Endothelial cell of umbilical vein (primary cell): ENCODE data around the gene BIRC6. TPM values are rescaled to one million over a fixed set of nuclear protein-coding genes. Genes with fewer than 3 reads are reported as not detected.

Experiments
- BruUV-seq: library from RNA; stranded (reverse); fragments of 400-500 nt; replicated peaks from 2 replicates; lab custom pipeline; 2021; lab: Mats Ljungman, UMichigan
- CTCF ChIA-PET: fragments of 300-600, 350-600 bp; sonication (Branson Sonifier 250); formaldehyde crosslinking; loops from one replicate; lab custom pipeline; 2021; ENCODE audit warnings: antibody characterized with exemption, inconsistent platforms; lab: Charles Lee
- POLR2A ChIA-PET: fragments of 300-600, 350-600 bp; sonication (Branson Sonifier 250); formaldehyde crosslinking; loops from one replicate; lab custom pipeline; 2021; ENCODE audit warnings: antibody characterized with exemption, inconsistent platforms; lab: Charles Lee
- DNase-seq: peaks from one replicate; pipeline ENCODE4 v3.0.0-alpha.2; 2011; ENCODE audit warnings: low read depth, low spot score
- FAIRE-seq: peaks from 2 replicates; lab custom pipeline; 2011; peaks lifted over from hg19 to GRCh38; lab: Jason Lieb, UNC
- H2AFZ ChIP-seq: 2 replicates; pipeline ENCODE4 v1.6.0; 2012; ENCODE audit warnings: low read depth, low read length, control low read depth, inconsistent platforms
- H3K27ac ChIP-seq: 2 replicates; pipeline ENCODE4 v1.5.1; 2011; ENCODE audit warnings: low read depth, mild to moderate bottlenecking, control low read depth, low read length, moderate library complexity; ENCODE audit not compliant: insufficient read depth
- H3K27me3 ChIP-seq, 2 experiments: 2 replicates each; pipeline versions ENCODE4 v1.6.0 to v1.6.1; 2011; ENCODE audit warnings: low read length in 2 of 2, mixed read lengths in 1 of 2; ENCODE audit not compliant: control insufficient read depth in 2 of 2, insufficient read depth in 2 of 2
- H3K36me3 ChIP-seq, 2 experiments: 2 replicates in 1 of 2; 3 replicates in 1 of 2; pipeline ENCODE4 v1.5.1; 2011; ENCODE audit warnings: low read length in 2 of 2, mild to moderate bottlenecking in 1 of 2, moderate library complexity in 1 of 2; ENCODE audit not compliant: control insufficient read depth in 2 of 2, insufficient read depth in 2 of 2; ENCODE audit errors: extremely low read depth in 1 of 2
- H3K4me1 ChIP-seq: 3 replicates; pipeline ENCODE4 v1.5.1; 2011; ENCODE audit warnings: mild to moderate bottlenecking, low read length; ENCODE audit not compliant: control insufficient read depth, insufficient read depth; ENCODE audit errors: extremely low read depth
- H3K4me2 ChIP-seq: 2 replicates; pipeline ENCODE4 v1.6.1; 2011; ENCODE audit warnings: low read length, control low read depth, mixed read lengths; ENCODE audit not compliant: insufficient read depth
- H3K4me3 ChIP-seq, 3 experiments: fragments of 200-600 bp in 1 of 3; sonication (generic), shearing (Covaris generic) in 1 of 3; replicated peaks in 1 of 3; 2 replicates each; pipeline ENCODE4 v1.5.1; 2011 to 2016; ENCODE audit warnings: control low read depth in 3 of 3, low read length in 3 of 3, mild to moderate bottlenecking in 2 of 3, inconsistent platforms in 1 of 3, low read depth in 1 of 3, moderate library complexity in 1 of 3; ENCODE audit not compliant: insufficient read depth in 1 of 3
- H3K79me2 ChIP-seq: 2 replicates; pipeline ENCODE4 v1.6.0; 2012; ENCODE audit warnings: low read length, inconsistent platforms; ENCODE audit not compliant: control insufficient read depth, insufficient read depth
- H3K9ac ChIP-seq: replicated peaks from 2 replicates; pipeline ENCODE3; 2011; ENCODE audit warnings: low read length, control low read depth; ENCODE audit not compliant: insufficient read depth; ENCODE audit errors: extremely low read depth
- H3K9me1 ChIP-seq: replicated peaks from 3 replicates; pipeline ENCODE4 v1.6.0; 2011; ENCODE audit warnings: mild to moderate bottlenecking, low read length; ENCODE audit not compliant: control insufficient read depth, insufficient read depth; ENCODE audit errors: extremely low read depth
- H3K9me3 ChIP-seq: replicated peaks from 2 replicates; pipeline ENCODE4 v1.5.1; 2012; ENCODE audit warnings: low read length, inconsistent platforms; ENCODE audit not compliant: control insufficient read depth, insufficient read depth
- H4K20me1 ChIP-seq: replicated peaks from 2 replicates; pipeline ENCODE3; 2011; ENCODE audit warnings: mild to moderate bottlenecking, low read length; ENCODE audit not compliant: control insufficient read depth, insufficient read depth; ENCODE audit errors: extremely low read depth
- EZH2 ChIP-seq: IDR thresholded peaks from 2 replicates; pipeline ENCODE4 v1.6.1; 2012; ENCODE audit warnings: borderline replicate concordance, low read depth, mild to moderate bottlenecking, moderate library complexity, low read length, inconsistent platforms; ENCODE audit not compliant: severe bottlenecking
- FOS ChIP-seq: IDR thresholded peaks from 2 replicates; pipeline ENCODE4 v1.6.1; 2011; ENCODE audit warnings: mild to moderate bottlenecking, low read length, moderate library complexity, borderline replicate concordance; ENCODE audit not compliant: insufficient read depth
- GATA2 ChIP-seq: IDR thresholded peaks from 2 replicates; pipeline ENCODE4 v1.7.0; 2011; ENCODE audit warnings: low read depth, mild to moderate bottlenecking, moderate library complexity, mixed read lengths, low read length; ENCODE audit not compliant: insufficient read length, insufficient read depth
- JUN ChIP-seq: IDR thresholded peaks from 2 replicates; pipeline ENCODE4 v1.6.1; 2011; ENCODE audit warnings: borderline replicate concordance, low read depth; ENCODE audit not compliant: insufficient read length, insufficient read depth
- MAX ChIP-seq: IDR thresholded peaks from 2 replicates; pipeline ENCODE4 v1.6.1; 2011; ENCODE audit not compliant: insufficient read depth, insufficient read length
- MYC ChIP-seq: IDR thresholded peaks from one replicate; pipeline ENCODE4 v1.6.1; 2011; ENCODE audit warnings: mild to moderate bottlenecking, low read depth, low read length
- POLR2A ChIP-seq: IDR thresholded peaks from 2 replicates; pipeline ENCODE4 v1.6.1; 2012; ENCODE audit warnings: low read depth, mild to moderate bottlenecking, control low read depth, low read length
- POLR2AphosphoS5 ChIP-seq: IDR thresholded peaks from 2 replicates; pipeline ENCODE4 v1.6.1; 2012; ENCODE audit warnings: low read depth, mild to moderate bottlenecking, control low read depth, low read length, moderate library complexity; ENCODE audit not compliant: insufficient read depth
- dilution Hi-C: fragments of 300-500 bp; cut with MboI; formaldehyde crosslinking; loops from one replicate; pipeline ENCODE4 v1.15.0; 2019; ENCODE audit warnings: low sequenced_read_pairs; ENCODE audit not compliant: extremely low pct_ligation_motif_present
- intact Hi-C: fragments of 100-400 bp; cut with micrococcal nuclease; formaldehyde crosslinking; loops from one replicate; pipeline ENCODE4 v1.10.0; 2022
- polyA plus RNA-seq, 4 experiments: library from polyadenylated mRNA; depleted of rRNA in 3 of 4; stranded (reverse) in 3 of 4; unstranded in 1 of 4; fragments of >200 nt; gene quantifications; 2 replicates each; pipeline versions ENCODE4 v1.2.1 to v1.2.3, GENCODE V29; 2011 to 2012; ENCODE audit warnings: missing spikeins in 1 of 4
- total RNA-seq: library from RNA; stranded (reverse); gene quantifications from 2 replicates; pipeline ENCODE4 v1.2.3, GENCODE V29; 2021
- TF ChIP-seq, protein P1 (sequence below), 2 donors: IDR thresholded peaks; 1 replicate in 1 of 2; 2 replicates in 1 of 2; pipeline ENCODE4 v1.5.1; 2011; ENCODE audit warnings: low read length in 2 of 2, mild to moderate bottlenecking in 2 of 2, moderate library complexity in 2 of 2, control low read depth in 1 of 2, inconsistent platforms in 1 of 2, low read depth in 1 of 2; ENCODE audit not compliant: insufficient read depth in 1 of 2; ENCODE audit errors: extremely low read depth in 1 of 2

The BIRC6 gene
- total and polyA plus RNA-seq, 2 donors (not counting 3 experiments of a cell fraction or from before 2014, with no cell fraction given): 34.2 to 83.1 TPM

- TF ChIP-seq POLR2AphosphoS5 (no peak), MYC (no peak), MAX (no peak), JUN (no peak), GATA2 (no peak), EZH2 (no peak), POLR2A (no peak), FOS (no peak)
- TF ChIP-seq, protein P1, sequence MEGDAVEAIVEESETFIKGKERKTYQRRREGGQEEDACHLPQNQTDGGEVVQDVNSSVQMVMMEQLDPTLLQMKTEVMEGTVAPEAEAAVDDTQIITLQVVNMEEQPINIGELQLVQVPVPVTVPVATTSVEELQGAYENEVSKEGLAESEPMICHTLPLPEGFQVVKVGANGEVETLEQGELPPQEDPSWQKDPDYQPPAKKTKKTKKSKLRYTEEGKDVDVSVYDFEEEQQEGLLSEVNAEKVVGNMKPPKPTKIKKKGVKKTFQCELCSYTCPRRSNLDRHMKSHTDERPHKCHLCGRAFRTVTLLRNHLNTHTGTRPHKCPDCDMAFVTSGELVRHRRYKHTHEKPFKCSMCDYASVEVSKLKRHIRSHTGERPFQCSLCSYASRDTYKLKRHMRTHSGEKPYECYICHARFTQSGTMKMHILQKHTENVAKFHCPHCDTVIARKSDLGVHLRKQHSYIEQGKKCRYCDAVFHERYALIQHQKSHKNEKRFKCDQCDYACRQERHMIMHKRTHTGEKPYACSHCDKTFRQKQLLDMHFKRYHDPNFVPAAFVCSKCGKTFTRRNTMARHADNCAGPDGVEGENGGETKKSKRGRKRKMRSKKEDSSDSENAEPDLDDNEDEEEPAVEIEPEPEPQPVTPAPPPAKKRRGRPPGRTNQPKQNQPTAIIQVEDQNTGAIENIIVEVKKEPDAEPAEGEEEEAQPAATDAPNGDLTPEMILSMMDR (IDR thresholded peaks at IDR 0.05; ENCODE audit: extremely low read depth in 1 of 2, insufficient read depth in 1 of 2, low read depth in 1 of 2, low read length in 2 of 2): no peak
- peaks cover 4 to 9% of the 10 kb centered on the region in 2 experiments for H3K36me3 ChIP-seq
- no peak overlapping the region for H3K4me2 ChIP-seq
- DNase-seq (no peak), FAIRE-seq (no peak)
- peaks cover 38% of the 10 kb centered on the region for H3K79me2 ChIP-seq
- CTCF ChIA-PET: interaction anchor here (1.7 kb wide), 1 partner anchor 130 kb away, joined by 4 read pairs; no protein-coding TSS in a partner anchor
- H2AFZ ChIP-seq: no peak overlapping the region
- no peaks in the 10 kb centered on the region for H3K9me1 ChIP-seq
- POLR2A ChIA-PET: no interaction called here
- dilution Hi-C loops (no loop called here), intact Hi-C loops (no loop called here)
- H3K9ac ChIP-seq: no peak overlapping the region
- BruUV-seq: no TSS peak
- no peaks in the 10 kb centered on the region for H3K4me1 ChIP-seq
- no peaks in the 10 kb centered on the region for H3K27me3 ChIP-seq
- peaks cover 2% of the 10 kb centered on the region for H4K20me1 ChIP-seq
- H3K4me3 ChIP-seq: no peak overlapping the region
- no peak overlapping the region for H3K27ac ChIP-seq
- H3K9me3 ChIP-seq: no peaks in the 10 kb centered on the region
Measured at GRCh38 chr2:32384529-32384928, 27.7 kb downstream of the BIRC6 start.
